HepG2 (cell line): Measurements from ENCODE around the gene NXN. TPM values are rescaled to one million over a fixed set of nuclear protein-coding genes. Genes with fewer than 3 reads are reported as not detected.

Experiments used
- ATAC-seq: fragments of 200-7000 bp; cut with Tn5 transposase; 3 replicates; pipeline ENCODE4 v1.9.1; 2020; ENCODE audit warnings: mild to moderate bottlenecking, moderate library complexity
- BruUV-seq: library from RNA; stranded (reverse); fragments of 400-500 nt; replicated peaks from 2 replicates; lab custom pipeline; 2021; lab: Mats Ljungman, UMichigan
- CTCF ChIA-PET: fragments of 300-600 bp; formaldehyde crosslinking; extraction: SDS; loops from one replicate; lab custom pipeline; 2021; ENCODE audit warnings: low total read pairs, inconsistent platforms, low intra/inter-chr PET ratio; lab: Yijun Ruan, JAX
- POLR2A ChIA-PET: fragments of 350-600 bp; sonication (Branson Sonifier 250); formaldehyde crosslinking; loops from one replicate; lab custom pipeline; 2020; ENCODE audit warnings: antibody characterized with exemption, inconsistent platforms; lab: Yijun Ruan, JAX
- DNase-seq: peaks from one replicate; pipeline ENCODE4 v3.0.0-alpha.2; 2015; ENCODE audit warnings: low spot score
- FAIRE-seq: peaks from 3 replicates; lab custom pipeline; 2011; peaks lifted over from hg19 to GRCh38; lab: Jason Lieb, UNC
- H2AFZ ChIP-seq: one replicate; pipeline ENCODE4 v1.6.1; 2011; ENCODE audit warnings: low read length, inconsistent platforms
- H3K27ac ChIP-seq: fragments of 300-600 bp; 3 replicates; pipeline ENCODE4 v1.8.0; 2011; ENCODE audit warnings: mixed run types, mild to moderate bottlenecking, mixed read lengths, low read length, inconsistent platforms; ENCODE audit not compliant: insufficient read depth; ENCODE audit errors: extremely low read length
- H3K27me3 ChIP-seq, 2 experiments: fragments of 200-600 bp in 1 of 2; 2 replicates in 1 of 2; 3 replicates in 1 of 2; pipeline versions ENCODE4 v1.6.0 to v1.8.0; 2011; ENCODE audit warnings: low read length in 2 of 2, mild to moderate bottlenecking in 2 of 2, moderate library complexity in 2 of 2, inconsistent platforms in 1 of 2; ENCODE audit not compliant: insufficient read depth in 2 of 2, control insufficient read depth in 1 of 2
- H3K36me3 ChIP-seq, 2 experiments: fragments of 200-600 bp in 1 of 2; replicated peaks in 1 of 2; 2 replicates in 1 of 2; 3 replicates in 1 of 2; pipeline versions ENCODE4 v1.5.1 to v1.8.0; 2011; ENCODE audit warnings: low read length in 2 of 2, inconsistent platforms in 1 of 2; ENCODE audit not compliant: insufficient read depth in 2 of 2, control insufficient read depth in 1 of 2
- H3K4me1 ChIP-seq: 2 replicates; pipeline ENCODE4 v1.5.1; 2012; ENCODE audit warnings: low read length, inconsistent platforms; ENCODE audit not compliant: insufficient read depth
- H3K4me2 ChIP-seq: 2 replicates; pipeline ENCODE4 v1.6.0; 2011; ENCODE audit warnings: low read depth, low read length, inconsistent platforms
- H3K4me3 ChIP-seq, 3 experiments: fragments of 200-600 bp in 1 of 3; sonication (generic), shearing (Covaris generic) in 1 of 3; replicated peaks in 1 of 3; 2 replicates each; pipeline ENCODE4 v1.5.1; 2011 to 2016; ENCODE audit warnings: low read length in 3 of 3, inconsistent platforms in 2 of 3, low read depth in 2 of 3, mild to moderate bottlenecking in 2 of 3, control low read depth in 1 of 3, mixed read lengths in 1 of 3; ENCODE audit not compliant: insufficient read depth in 1 of 3
- H3K79me2 ChIP-seq: one replicate; pipeline ENCODE4 v1.6.1; 2011; ENCODE audit warnings: low read length, inconsistent platforms; ENCODE audit not compliant: insufficient read depth
- H3K9ac ChIP-seq: 2 replicates; pipeline ENCODE4 v1.6.0; 2011; ENCODE audit warnings: mild to moderate bottlenecking, low read depth, low read length, inconsistent platforms; ENCODE audit not compliant: insufficient read depth
- H3K9me3 ChIP-seq: 2 replicates; pipeline ENCODE4 v1.5.1; 2012; ENCODE audit warnings: mild to moderate bottlenecking, low read length
- H4K20me1 ChIP-seq: 2 replicates; pipeline ENCODE4 v1.6.0; 2011; ENCODE audit warnings: inconsistent platforms, mild to moderate bottlenecking, low read length, moderate library complexity; ENCODE audit not compliant: insufficient read depth
- ERF ChIP-seq: IDR thresholded peaks from 2 replicates; pipeline ENCODE4 v1.6.1; 2018; ENCODE audit warnings: missing biosample characterization, missing genetic modification reagents
- MAF1 ChIP-seq: sonication (generic); formaldehyde crosslinking; IDR thresholded peaks from 2 replicates; pipeline ENCODE4 v1.5.0; 2020; ENCODE audit warnings: missing genetic modification reagents, borderline replicate concordance
- MNT ChIP-seq: fragments of 450-650 bp; IDR thresholded peaks from 2 replicates; pipeline ENCODE4 v1.6.1; 2016
- NFE2L1 ChIP-seq: sonication (generic); formaldehyde crosslinking; IDR thresholded peaks from 2 replicates; pipeline ENCODE4 v1.4.0; 2020; ENCODE audit warnings: missing genetic modification reagents, mild to moderate bottlenecking, borderline replicate concordance
- ZBTB33 ChIP-seq: sonication (generic); formaldehyde crosslinking; IDR thresholded peaks from 2 replicates; pipeline ENCODE4 v1.4.0; 2020; ENCODE audit warnings: missing genetic modification reagents
- ZNF570 ChIP-seq: sonication (generic); formaldehyde crosslinking; IDR thresholded peaks from 2 replicates; pipeline ENCODE4 v1.4.0; 2020; ENCODE audit warnings: mild to moderate bottlenecking, missing genetic modification reagents, borderline replicate concordance
- WGBS: methylation state at CpG from one replicate; pipeline ENCODE4 v1.1.6; 2017; ENCODE audit warnings: low lambda C conversion rate; 5-methylcytosine and 5-hydroxymethylcytosine counted together
- in situ Hi-C: cut with HindIII; loops from 2 replicates; pipeline ENCODE4 v1.10.0; 2017; ENCODE audit warnings: low pct_unique_long_range_greater_than_20kb; ENCODE audit not compliant: extremely low pct_ligation_motif_present
- intact Hi-C: fragments of 100-400 bp; cut with micrococcal nuclease; formaldehyde crosslinking; loops from one replicate; pipeline ENCODE4 v1.10.0; 2022; ENCODE audit not compliant: unreplicated experiment
- polyA plus RNA-seq, 8 experiments: library from polyadenylated mRNA; depleted of rRNA in 3 of 8; stranded (reverse) in 7 of 8; unstranded in 1 of 8; fragments of >200 nt; fragmentation: Illumina TruSeq in 4 of 8; extraction: Trizol in 4 of 8; gene quantifications; 2 replicates each; pipeline versions ENCODE4 v1.2.1 to v1.2.3, GENCODE V29; 2011 to 2016; ENCODE audit warnings: low read depth in 4 of 8, missing spikeins in 1 of 8, mixed read lengths in 1 of 8; ENCODE audit not compliant: insufficient read depth in 1 of 8
- total RNA-seq, 5 experiments: library from RNA; depleted of rRNA; stranded (reverse); fragments of >200 nt; fragmentation: Illumina TruSeq; extraction: Trizol; gene quantifications; 2 replicates each; pipeline ENCODE4 v1.2.3, GENCODE V29; 2016; ENCODE audit warnings: low read depth in 1 of 5

The NXN gene
- total and polyA plus RNA-seq, 2 of the 13 experiments (the other 11 are each of a cell fraction or from before 2014, with no cell fraction given) = 22.2 to 24.3 TPM

- no peak overlapping the region for H2AFZ ChIP-seq
- POLR2A ChIA-PET = interaction anchor here (1.0 kb wide), 1 partner anchor 23 kb away, joined by 4 read pairs; the partner anchor contains the start of gene NXN
- CTCF ChIA-PET = no interaction called here
- no peak overlapping the region for H3K4me2 ChIP-seq
- no peaks in the 10 kb centered on the region for H3K27me3 ChIP-seq
- no peaks in the 10 kb centered on the region for H3K9me3 ChIP-seq
- H4K20me1 ChIP-seq = no peaks in the 10 kb centered on the region; the same call in 1 of the 2 replicates
- intact Hi-C loops = no loop called here
- peaks cover 18% of the 10 kb centered on the region for H3K4me1 ChIP-seq
- ATAC-seq = no peak
- no peak for DNase-seq
- no peaks in the 10 kb centered on the region; a peak in 1 of 5 replicates for H3K36me3 ChIP-seq
- WGBS = 77% methylated on average over 8 of the region's 8 CpGs
- TF ChIP-seq MNT = no peak
- no peak for TF ChIP-seq ZNF570 (CRISPR knock-in tag)
- peak; percentile 57; the same call in 1 of the 2 replicates for TF ChIP-seq ZBTB33 (CRISPR knock-in tag)
- TF ChIP-seq MAF1 (CRISPR knock-in tag) = no peak
- TF ChIP-seq NFE2L1 (CRISPR knock-in tag) = no peak
- no peak for TF ChIP-seq ERF (CRISPR knock-in tag)
- TF ChIP-seq, all 625 proteins: peak for 1
- Histone ChIP-seq H3K79me2 (peaks cover 11% of the 10 kb centered on the region), H3K4me3 (no peak overlapping the region), H3K27ac (no peak overlapping the region), H3K9ac (no peak overlapping the region)
- FAIRE-seq = no peak
- BruUV-seq = no TSS peak
- in situ Hi-C loops = no loop called here
These were observed 22.7 kb downstream of the NXN start for GRCh38 chr17:956905-957304.
